GM19035 (cell line): ENCODE data around the gene KRTAP10-8.
"Not testable (repeated sequence)": the region's sequence is repeated elsewhere in the genome, so short reads cannot be mapped to it uniquely, and the experiment has no call there.

Source experiments
- ATAC-seq: cut with Tn5 transposase; IDR thresholded peaks from one replicate; pipeline ENCODE4 v1.9.1; 2021; ENCODE audit not compliant: unreplicated experiment

KRTAP10-8 gene

DNA sequence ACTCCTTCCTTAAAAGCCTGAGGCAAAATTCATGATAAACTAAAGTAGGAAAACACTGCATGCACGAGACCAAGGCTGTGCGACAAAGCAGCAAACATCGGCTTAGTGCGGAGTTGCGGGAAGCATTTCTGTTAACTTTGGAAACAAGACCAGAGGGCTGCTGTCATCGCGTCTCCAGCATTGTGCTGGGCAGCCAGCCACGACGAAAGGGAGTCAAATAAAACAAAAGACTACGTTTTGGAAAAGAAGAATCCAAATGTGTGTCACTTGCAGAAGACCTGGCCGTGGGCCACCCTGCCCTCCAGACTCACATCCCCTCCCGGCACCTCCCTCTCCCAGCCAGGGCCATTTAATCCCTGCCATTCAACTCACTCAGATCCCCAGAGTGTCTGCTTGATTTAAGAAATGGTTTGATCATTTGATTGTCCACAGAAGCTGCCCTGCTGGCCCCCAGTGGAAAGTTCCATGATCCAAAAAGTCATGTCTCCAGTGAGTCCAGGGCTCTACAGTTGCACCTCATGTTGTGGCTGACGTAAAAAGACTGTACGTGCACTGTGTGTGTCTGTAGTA lies 31.9 kb downstream of the KRTAP10-8 start:
- no peak for ATAC-seq

- no peak for ATAC-seq
These were observed 33.0 kb downstream of the KRTAP10-8 start for GRCh38 chr21:44644878-44645277.

DNA sequence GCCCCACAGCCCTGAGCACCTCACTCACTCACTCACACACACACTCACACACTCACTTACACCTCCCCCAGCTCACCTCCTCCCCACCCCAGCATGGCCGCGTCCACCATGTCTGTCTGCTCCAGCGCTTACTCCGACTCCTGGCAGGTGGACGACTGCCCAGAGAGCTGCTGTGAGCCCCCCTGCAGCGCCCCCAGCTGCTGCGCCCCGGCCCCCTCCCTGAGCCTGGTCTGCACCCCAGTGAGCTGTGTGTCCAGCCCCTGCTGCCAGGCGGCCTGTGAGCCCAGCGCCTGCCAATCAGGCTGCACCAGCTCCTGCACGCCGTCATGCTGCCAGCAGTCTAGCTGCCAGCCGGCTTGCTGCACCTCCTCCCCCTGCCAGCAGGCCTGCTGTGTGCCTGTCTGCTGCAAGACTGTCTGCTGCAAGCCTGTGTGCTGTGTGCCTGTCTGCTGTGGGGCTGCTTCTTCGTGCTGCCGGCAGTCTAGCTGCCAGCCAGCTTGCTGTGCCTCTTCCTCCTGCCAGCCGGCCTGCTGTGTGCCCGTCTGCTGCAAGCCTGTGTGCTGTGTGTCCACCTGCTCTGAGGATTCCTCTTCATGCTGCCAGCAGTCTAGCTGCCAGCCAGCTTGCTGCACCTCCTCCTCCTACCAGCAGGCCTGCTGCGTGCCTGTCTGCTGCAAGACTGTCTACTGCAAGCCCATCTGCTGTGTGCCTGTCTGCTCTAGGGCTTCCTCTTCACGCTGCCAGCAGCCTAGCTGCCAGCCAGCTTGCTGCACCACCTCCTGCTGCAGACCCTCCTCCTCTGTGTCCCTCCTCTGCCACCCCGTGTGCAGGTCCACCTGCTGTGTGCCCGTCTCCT lies 34.7 kb downstream of the KRTAP10-8 start, which contains the start of gene KRTAP10-11:
TSS of gene KRTAP10-11 (plus strand) at position 49 of the 856 bp plus-strand sequence. CDS start at position 94, 45 bp downstream.
- ATAC-seq: not testable (repeated sequence)

DNA sequence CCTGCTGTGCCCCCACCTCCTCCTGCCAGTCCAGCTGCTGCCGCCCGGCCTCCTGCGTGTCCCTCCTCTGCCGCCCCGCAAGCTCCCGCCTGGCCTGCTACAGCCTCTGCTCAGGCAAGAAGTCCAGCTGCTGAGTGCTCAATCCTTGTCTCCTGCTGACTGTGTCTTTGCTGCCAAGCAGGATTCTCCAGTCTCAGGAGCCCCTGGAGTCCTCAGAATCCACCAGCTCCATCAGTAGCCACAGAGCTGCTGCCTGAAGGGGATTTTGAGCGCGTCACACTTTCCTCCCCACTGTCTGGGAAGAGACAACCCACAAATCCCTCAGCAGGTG lies 35.3 kb downstream of the KRTAP10-8 start:
- no peak for ATAC-seq

DNA sequence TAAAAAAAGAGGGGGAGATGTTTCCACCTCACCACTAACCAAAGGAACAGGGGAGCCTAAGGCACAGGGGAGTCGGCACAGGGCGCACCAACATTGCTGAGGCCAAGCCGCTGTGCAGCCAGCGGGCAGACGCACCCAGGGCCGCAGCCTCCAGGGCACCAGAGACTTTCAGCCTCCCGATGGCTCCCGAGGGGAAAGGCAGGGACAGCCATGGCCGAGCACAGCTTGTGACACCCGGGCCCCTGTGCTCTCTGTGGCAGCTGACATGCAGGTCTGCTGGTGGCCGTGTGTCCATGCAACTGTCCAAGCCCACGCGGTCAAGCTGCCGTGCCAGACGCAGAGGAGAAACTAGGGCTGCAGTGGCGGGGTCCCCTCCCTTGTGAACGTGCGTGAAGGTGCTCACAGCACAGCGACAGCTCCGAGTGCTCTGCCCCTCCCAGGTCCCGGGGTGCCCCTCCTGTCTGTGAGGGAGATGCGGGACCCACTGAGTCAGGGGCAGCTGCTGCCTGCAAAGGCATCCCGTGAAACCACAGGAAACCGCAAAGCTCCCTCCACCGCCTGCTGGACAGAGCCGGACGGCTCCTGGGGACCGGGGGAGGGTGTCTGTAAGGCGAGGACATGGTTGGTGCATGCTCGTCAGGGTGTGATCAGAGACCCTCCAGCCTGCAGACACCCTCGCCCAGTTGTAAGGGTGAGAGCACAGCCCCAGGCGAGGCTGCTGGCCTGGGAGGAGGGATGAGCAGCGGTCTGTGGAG lies 36.9 kb downstream of the KRTAP10-8 start:
- ATAC-seq: no peak

GRCh38 chr21:44649521-44650100 lies 37.7 kb downstream of the KRTAP10-8 start:
- no peak for ATAC-seq

GRCh38 chr21:44650265-44650972 lies 38.5 kb downstream of the KRTAP10-8 start:
- ATAC-seq: no peak

GRCh38 chr21:44650973-44651675 lies 39.2 kb downstream of the KRTAP10-8 start:
- no peak for ATAC-seq

- ATAC-seq: no peak
These were observed 41.2 kb downstream of the KRTAP10-8 start for GRCh38 chr21:44653123-44653522.

GRCh38 chr21:44653656-44654575 lies 42.0 kb downstream of the KRTAP10-8 start:
- no peak for ATAC-seq

DNA sequence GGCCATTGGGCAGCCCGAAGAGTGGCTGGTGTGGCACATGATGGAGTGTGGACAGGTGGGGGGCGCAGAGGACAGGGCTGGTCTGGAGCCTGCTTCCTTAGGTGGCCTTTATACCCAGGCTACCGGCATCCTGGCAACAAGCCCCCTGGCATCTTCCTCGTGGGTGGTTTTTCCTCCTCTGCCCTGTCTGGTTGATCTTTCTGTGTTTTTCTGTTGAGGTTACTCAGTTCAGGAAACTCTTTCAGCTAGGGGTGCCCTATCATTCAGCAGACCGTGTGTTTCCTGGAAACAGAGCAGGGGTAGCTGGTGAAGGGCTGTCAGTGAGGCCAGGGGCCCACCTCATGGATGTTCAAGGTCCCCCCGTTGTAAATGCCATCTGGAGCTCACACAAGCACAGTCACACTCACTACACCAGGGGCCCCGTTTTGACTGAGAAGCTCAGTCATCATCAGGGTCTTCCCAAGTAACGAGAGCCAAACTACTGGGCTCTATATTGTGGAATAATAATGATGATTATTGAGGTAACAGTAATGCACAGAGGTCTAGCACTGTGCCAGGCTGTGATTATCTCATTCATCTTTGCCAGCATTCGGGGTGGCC lies 42.8 kb downstream of the KRTAP10-8 start, which contains the start of gene KRTAP12-4:
TSS of gene KRTAP12-4 (minus strand) at position 84 of the 600 bp plus-strand sequence. CDS start at position 39, 45 bp downstream.
- ATAC-seq: no peak

GRCh38 chr21:44656868-44657267 lies 45.0 kb downstream of the KRTAP10-8 start:
- ATAC-seq: no peak

- no peak for ATAC-seq
These were observed 46.0 kb downstream of the KRTAP10-8 start, which contains the start of gene KRTAP12-3 for GRCh38 chr21:44657635-44658540. Gene KRTAP12-3, plus strand, starts transcription at chr21:44657932. Its CDS starts 48 bp downstream, at chr21:44657980.

GRCh38 chr21:44658541-44658910 lies 46.6 kb downstream of the KRTAP10-8 start:
- ATAC-seq: no peak

GRCh38 chr21:44658913-44659595 lies 47.2 kb downstream of the KRTAP10-8 start:
- no peak for ATAC-seq

DNA sequence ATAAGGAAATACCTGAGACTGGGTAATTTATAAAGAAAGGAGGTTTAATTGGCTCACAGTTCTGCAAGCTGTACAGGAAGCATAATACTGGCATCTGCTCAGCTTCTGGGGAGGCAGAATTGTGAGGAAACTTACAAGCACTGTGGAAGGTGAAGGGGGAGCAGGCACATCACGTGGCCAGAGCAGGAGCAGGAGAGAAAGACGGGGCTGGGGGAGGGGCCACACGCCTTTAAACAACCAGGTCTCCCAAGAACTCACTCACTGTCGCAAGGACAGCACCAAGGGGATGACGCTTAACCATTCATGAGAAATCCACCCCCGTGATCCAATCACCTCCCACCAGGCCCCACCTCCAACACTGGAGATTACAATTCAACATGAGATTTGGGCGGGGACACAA lies 49.7 kb downstream of the KRTAP10-8 start:
- not testable (repeated sequence) for ATAC-seq
